BJ (cell line): ENCODE measurements around the gene ARRDC2. TPM values are rescaled to one million over a fixed set of nuclear protein-coding genes. Genes with fewer than 3 reads are reported as not detected.

Experiments used
- CTCF ChIA-PET: fragments of 350-600 bp; formaldehyde crosslinking; extraction: SDS; loops from one replicate; lab custom pipeline; 2021; ENCODE audit warnings: antibody characterized with exemption, inconsistent platforms; lab: Yijun Ruan, JAX
- POLR2A ChIA-PET: fragments of 300-600 bp; sonication (Branson Sonifier 250); formaldehyde crosslinking; extraction: SDS; loops from one replicate; lab custom pipeline; 2021; ENCODE audit warnings: antibody characterized with exemption; lab: Charles Lee
- DNase-seq: peaks from one replicate; pipeline ENCODE4 v3.0.0-alpha.2; 2011; ENCODE audit warnings: low read depth
- H3K27me3 ChIP-seq: 2 replicates; pipeline ENCODE4 v1.6.0; 2011; ENCODE audit warnings: low read length; ENCODE audit not compliant: control insufficient read depth, insufficient read depth
- H3K36me3 ChIP-seq: 2 replicates; pipeline ENCODE4 v1.5.1; 2011; ENCODE audit warnings: low read length; ENCODE audit not compliant: control insufficient read depth, insufficient read depth
- H3K4me3 ChIP-seq: 2 replicates; pipeline ENCODE4 v1.5.1; 2011; ENCODE audit warnings: low read depth, mild to moderate bottlenecking, control low read depth, low read length
- CTCF ChIP-seq: IDR thresholded peaks from 2 replicates; pipeline ENCODE4 v1.5.1; 2011; ENCODE audit warnings: low read depth, mild to moderate bottlenecking, control low read depth, inconsistent platforms, low read length, moderate library complexity; ENCODE audit not compliant: insufficient read depth
- polyA plus RNA-seq: library from polyadenylated mRNA; depleted of rRNA; stranded (reverse); fragments of >200 nt; gene quantifications from 2 replicates; pipeline ENCODE4 v1.2.3, GENCODE V29; 2011

ARRDC2 gene
- polyA plus RNA-seq, 1 experiment = 6.0 TPM

- CTCF ChIA-PET = no interaction called here
- no peak for TF ChIP-seq CTCF
- no peak for DNase-seq
- peaks cover 13% of the 10 kb centered on the region for H3K27me3 ChIP-seq
- POLR2A ChIA-PET = no interaction called here
- H3K4me3 ChIP-seq = no peak overlapping the region
- H3K36me3 ChIP-seq = no peaks in the 10 kb centered on the region
These were observed 35.7 kb upstream of the ARRDC2 start for GRCh38 chr19:17972230-17972629.

- CTCF ChIA-PET = interaction anchor here (0.8 kb wide), 1 partner anchor 21 kb away, joined by 3 read pairs; no protein-coding TSS in a partner anchor
- no peak overlapping the region for H3K4me3 ChIP-seq
- POLR2A ChIA-PET = no interaction called here
- no peak for DNase-seq
- no peak for TF ChIP-seq CTCF
- no peaks in the 10 kb centered on the region for H3K36me3 ChIP-seq
- peaks cover 6% of the 10 kb centered on the region for H3K27me3 ChIP-seq
These were observed 34.2 kb upstream of the ARRDC2 start for GRCh38 chr19:17973759-17974158.

- ChIA-PET CTCF (interaction anchor here (0.6 kb wide), 1 partner anchor 36 kb away, joined by 3 read pairs; no protein-coding TSS in a partner anchor), POLR2A (no interaction called here)
- DNase-seq = no peak
These were observed 33.4 kb upstream of the ARRDC2 start for GRCh38 chr19:17974551-17974950.

GRCh38 chr19:17975032-17975431, 32.9 kb upstream of the ARRDC2 start:
- Histone ChIP-seq H3K36me3 (no peaks in the 10 kb centered on the region), H3K4me3 (no peak overlapping the region), H3K27me3 (peaks cover 3% of the 10 kb centered on the region)
- no peak for DNase-seq
- POLR2A ChIA-PET = interaction anchor here (0.6 kb wide), 1 partner anchor 12 kb away, joined by 6 read pairs; no protein-coding TSS in a partner anchor
- no peak for TF ChIP-seq CTCF
- CTCF ChIA-PET = interaction anchor here (0.6 kb wide), 1 partner anchor 37 kb away, joined by 3 read pairs; no protein-coding TSS in a partner anchor

More at GRCh38 chr19:17974551-17974950, 33.4 kb upstream of the ARRDC2 start:
- no peak for TF ChIP-seq CTCF
- H3K27me3 ChIP-seq = peaks cover 3% of the 10 kb centered on the region
- H3K4me3 ChIP-seq = no peak overlapping the region
- no peaks in the 10 kb centered on the region for H3K36me3 ChIP-seq

GRCh38 chr19:17977021-17977420, 30.9 kb upstream of the ARRDC2 start:
- H3K27me3 ChIP-seq = peaks cover 5% of the 10 kb centered on the region; the same call in 1 of the 2 replicates
- no peak for DNase-seq
- ChIA-PET CTCF (interaction anchor here (1.4 kb wide), 1 partner anchor 39 kb away, joined by 4 read pairs; no protein-coding TSS in a partner anchor), POLR2A (no interaction called here)
- no peaks in the 10 kb centered on the region for H3K36me3 ChIP-seq
- no peak overlapping the region for H3K4me3 ChIP-seq
- no peak for TF ChIP-seq CTCF
